ENCODE measurements around the gene LCN6.

The LCN6 gene

GRCh38 chr9:136759001-136759400 is 10.7 kb upstream of the LCN6 start:
- Histone ChIP-seq H3K4me2 (no peak overlapping the region), H3K9ac (no peak overlapping the region), H2AFZ (ENCODE audit: low read depth) (no peak overlapping the region), H3K36me3 (ENCODE audit: insufficient read depth) (no peaks in the 10 kb centered on the region), H4K20me1 (ENCODE audit: insufficient read depth) (no peaks in the 10 kb centered on the region), H3K27ac (no peak overlapping the region), H3K27me3 (ENCODE audit: insufficient read depth, low read depth) (peaks cover 29% of the 10 kb centered on the region), H3K4me3 (IDR thresholded peaks at IDR 0.05; ENCODE audit: insufficient read depth, low read depth, low read length) (no peak overlapping the region), H3K4me1 (ENCODE audit: low read depth, poor library complexity, severe bottlenecking) (peaks cover 16% of the 10 kb centered on the region), H3K79me2 (ENCODE audit: insufficient read depth, low read depth) (no peaks in the 10 kb centered on the region)
- TF ChIP-seq CTCF (conservative IDR thresholded peaks at IDR 0.05; ENCODE audit: low read depth, low read length), result no peak

GRCh38 chr9:136757751-136758140 is 9.4 kb upstream of the LCN6 start:
- Histone ChIP-seq H3K9ac (no peak overlapping the region), H2AFZ (ENCODE audit: low read depth) (no peak overlapping the region), H3K4me2 (no peak overlapping the region), H3K27ac (no peak overlapping the region), H4K20me1 (ENCODE audit: insufficient read depth) (no peaks in the 10 kb centered on the region), H3K36me3 (ENCODE audit: insufficient read depth) (no peaks in the 10 kb centered on the region), H3K79me2 (ENCODE audit: insufficient read depth, low read depth) (no peaks in the 10 kb centered on the region), H3K4me3 (IDR thresholded peaks at IDR 0.05; ENCODE audit: insufficient read depth, low read depth, low read length) (no peak overlapping the region), H3K4me1 (ENCODE audit: low read depth, poor library complexity, severe bottlenecking) (peaks cover 14% of the 10 kb centered on the region), H3K27me3 (ENCODE audit: insufficient read depth, low read depth) (peaks cover 37% of the 10 kb centered on the region)
- no peak for TF ChIP-seq CTCF (conservative IDR thresholded peaks at IDR 0.05; ENCODE audit: low read depth, low read length)

- no peaks in the 10 kb centered on the region for H3K79me2 ChIP-seq (ENCODE audit: insufficient read depth, low read depth)
- H3K36me3 ChIP-seq (ENCODE audit: insufficient read depth), result no peaks in the 10 kb centered on the region
- H3K27ac ChIP-seq, result no peak overlapping the region
- H2AFZ ChIP-seq (ENCODE audit: low read depth), result no peak overlapping the region
- no peak overlapping the region for H3K4me3 ChIP-seq (IDR thresholded peaks at IDR 0.05; ENCODE audit: insufficient read depth, low read depth, low read length)
- H3K4me2 ChIP-seq, result no peak overlapping the region
- no peak for TF ChIP-seq CTCF (conservative IDR thresholded peaks at IDR 0.05; ENCODE audit: low read depth, low read length)
- H3K9ac ChIP-seq, result no peak overlapping the region
- peaks cover 10% of the 10 kb centered on the region for H3K4me1 ChIP-seq (ENCODE audit: low read depth, poor library complexity, severe bottlenecking)
- H3K27me3 ChIP-seq (ENCODE audit: insufficient read depth, low read depth), result peaks cover 37% of the 10 kb centered on the region
- no peaks in the 10 kb centered on the region for H4K20me1 ChIP-seq (ENCODE audit: insufficient read depth)
Observed at GRCh38 chr9:136757328-136757727, 9.0 kb upstream of the LCN6 start.

GRCh38 chr9:136756836-136757235 is 8.5 kb upstream of the LCN6 start:
- H3K4me2 ChIP-seq, result no peak overlapping the region
- no peak overlapping the region for H3K9ac ChIP-seq

More at GRCh38 chr9:136756836-136757235, 8.5 kb upstream of the LCN6 start:
- Histone ChIP-seq H4K20me1 (ENCODE audit: insufficient read depth) (no peaks in the 10 kb centered on the region), H3K27ac (no peak overlapping the region), H3K79me2 (ENCODE audit: insufficient read depth, low read depth) (no peaks in the 10 kb centered on the region), H3K36me3 (ENCODE audit: insufficient read depth) (no peaks in the 10 kb centered on the region), H3K4me3 (IDR thresholded peaks at IDR 0.05; ENCODE audit: insufficient read depth, low read depth, low read length) (no peak overlapping the region), H3K4me1 (ENCODE audit: low read depth, poor library complexity, severe bottlenecking) (peaks cover 9% of the 10 kb centered on the region), H3K27me3 (ENCODE audit: insufficient read depth, low read depth) (peaks cover 41% of the 10 kb centered on the region), H2AFZ (ENCODE audit: low read depth) (no peak overlapping the region)
- TF ChIP-seq CTCF (conservative IDR thresholded peaks at IDR 0.05; ENCODE audit: low read depth, low read length), result no peak

Data from KMS-11 (cell line).